DND-41 (cell line): Measurements from ENCODE around the gene MEGF8.
A peak's percentile ranks its signal among the peaks of the same experiment; 100 is the strongest.

Source experiments
- ATAC-seq: fragments of 200-7000 bp; cut with Tn5 transposase; 3 replicates; pipeline ENCODE4 v1.9.1; 2021; ENCODE audit warnings: low read depth; ENCODE audit not compliant: insufficient read depth
- DNase-seq: peaks from one replicate; pipeline ENCODE4 v3.0.0-alpha.2; 2020
- H2AFZ ChIP-seq: 2 replicates; pipeline ENCODE4 v1.6.0; 2012; ENCODE audit warnings: low read depth, low read length
- H3K27ac ChIP-seq: 2 replicates; pipeline ENCODE4 v1.5.1; 2012; ENCODE audit warnings: low read length, inconsistent platforms
- H3K27me3 ChIP-seq: fragments of 200-600 bp; sonication (generic); 2 replicates; pipeline ENCODE4 v1.6.0; 2012; ENCODE audit warnings: low read length, mild to moderate bottlenecking, inconsistent platforms; ENCODE audit not compliant: insufficient read depth, poor library complexity
- H3K36me3 ChIP-seq: 2 replicates; pipeline ENCODE4 v1.5.1; 2012; ENCODE audit warnings: low read length, inconsistent platforms; ENCODE audit not compliant: insufficient read depth
- H3K4me1 ChIP-seq: 2 replicates; pipeline ENCODE4 v1.5.1; 2012; ENCODE audit warnings: mild to moderate bottlenecking, low read length; ENCODE audit not compliant: insufficient read depth
- H3K4me2 ChIP-seq: 2 replicates; pipeline ENCODE4 v1.6.0; 2012; ENCODE audit warnings: mild to moderate bottlenecking, moderate library complexity, low read length, inconsistent platforms; ENCODE audit not compliant: insufficient read depth
- H3K4me3 ChIP-seq, 2 experiments: fragments of 200-600 bp in 1 of 2; shearing (Covaris generic) in 1 of 2; 2 replicates each; pipeline ENCODE4 v1.5.1; 2012 to 2016; ENCODE audit warnings: inconsistent platforms in 2 of 2, low read length in 2 of 2, mild to moderate bottlenecking in 2 of 2, low read depth in 1 of 2, moderate library complexity in 1 of 2
- H3K79me2 ChIP-seq: 2 replicates; pipeline ENCODE4 v1.6.0; 2012; ENCODE audit warnings: low read length, inconsistent platforms; ENCODE audit not compliant: insufficient read depth
- H3K9ac ChIP-seq: 2 replicates; pipeline ENCODE4 v1.6.0; 2012; ENCODE audit warnings: low read depth, mild to moderate bottlenecking, inconsistent platforms, low read length, moderate library complexity
- H3K9me3 ChIP-seq: 2 replicates; pipeline ENCODE4 v1.5.1; 2012; ENCODE audit warnings: low read length, moderate library complexity, mild to moderate bottlenecking, inconsistent platforms; ENCODE audit not compliant: insufficient read depth, severe bottlenecking
- H4K20me1 ChIP-seq: 2 replicates; pipeline ENCODE4 v1.6.0; 2012; ENCODE audit warnings: low read length; ENCODE audit not compliant: insufficient read depth
- EZH2 ChIP-seq: IDR thresholded peaks from 3 replicates; pipeline ENCODE4 v1.6.1; 2012; ENCODE audit warnings: borderline replicate concordance, low read depth, mild to moderate bottlenecking, moderate library complexity, low read length, inconsistent platforms; ENCODE audit not compliant: severe bottlenecking
- TF ChIP-seq, protein P1 (sequence below): IDR thresholded peaks from 2 replicates; pipeline ENCODE4 v1.5.1; 2012; ENCODE audit warnings: borderline replicate concordance, low read length, moderate library complexity, mild to moderate bottlenecking; ENCODE audit not compliant: poor library complexity, severe bottlenecking; ENCODE audit errors: extremely low read depth

MEGF8 gene

DNA sequence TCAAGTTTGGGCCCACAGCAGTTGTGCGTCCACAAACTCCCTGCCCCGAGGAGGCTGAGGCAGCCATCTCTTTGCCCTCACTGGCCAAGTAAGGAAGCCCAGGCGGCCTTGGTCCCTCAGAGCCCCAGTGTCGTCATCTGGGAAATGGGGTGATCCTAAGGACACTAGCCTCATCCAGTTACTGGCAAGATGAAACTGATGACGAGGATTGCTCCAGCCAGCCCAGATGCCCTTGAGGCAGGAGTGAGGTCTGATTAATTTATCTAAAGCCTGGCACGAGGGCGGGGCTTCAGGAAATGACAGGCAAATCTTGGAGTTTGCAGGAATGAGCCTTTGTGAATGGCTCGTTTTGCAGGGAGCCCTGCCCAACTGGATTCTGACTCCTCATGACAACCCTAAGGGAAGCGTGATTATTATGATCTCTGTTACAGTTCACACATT is 96.2 kb downstream of the MEGF8 start:
- Histone ChIP-seq H3K4me1 (peaks cover 24% of the 10 kb centered on the region), H3K36me3 (no peaks in the 10 kb centered on the region), H3K27me3 (no peaks in the 10 kb centered on the region), H2AFZ (no peak overlapping the region), H4K20me1 (peaks cover 14% of the 10 kb centered on the region), H3K4me2 (peak overlapping the region; percentile 72; the same call in 1 of the 2 replicates), H3K4me3 (no peak overlapping the region), H3K9me3 (no peaks in the 10 kb centered on the region), H3K79me2 (no peaks in the 10 kb centered on the region), H3K9ac (no peak overlapping the region), H3K27ac (no peak overlapping the region)
- no peak for DNase-seq
- no peak for ATAC-seq
- TF ChIP-seq, protein P1, sequence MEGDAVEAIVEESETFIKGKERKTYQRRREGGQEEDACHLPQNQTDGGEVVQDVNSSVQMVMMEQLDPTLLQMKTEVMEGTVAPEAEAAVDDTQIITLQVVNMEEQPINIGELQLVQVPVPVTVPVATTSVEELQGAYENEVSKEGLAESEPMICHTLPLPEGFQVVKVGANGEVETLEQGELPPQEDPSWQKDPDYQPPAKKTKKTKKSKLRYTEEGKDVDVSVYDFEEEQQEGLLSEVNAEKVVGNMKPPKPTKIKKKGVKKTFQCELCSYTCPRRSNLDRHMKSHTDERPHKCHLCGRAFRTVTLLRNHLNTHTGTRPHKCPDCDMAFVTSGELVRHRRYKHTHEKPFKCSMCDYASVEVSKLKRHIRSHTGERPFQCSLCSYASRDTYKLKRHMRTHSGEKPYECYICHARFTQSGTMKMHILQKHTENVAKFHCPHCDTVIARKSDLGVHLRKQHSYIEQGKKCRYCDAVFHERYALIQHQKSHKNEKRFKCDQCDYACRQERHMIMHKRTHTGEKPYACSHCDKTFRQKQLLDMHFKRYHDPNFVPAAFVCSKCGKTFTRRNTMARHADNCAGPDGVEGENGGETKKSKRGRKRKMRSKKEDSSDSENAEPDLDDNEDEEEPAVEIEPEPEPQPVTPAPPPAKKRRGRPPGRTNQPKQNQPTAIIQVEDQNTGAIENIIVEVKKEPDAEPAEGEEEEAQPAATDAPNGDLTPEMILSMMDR = no peak
- no peak for TF ChIP-seq EZH2

DNA sequence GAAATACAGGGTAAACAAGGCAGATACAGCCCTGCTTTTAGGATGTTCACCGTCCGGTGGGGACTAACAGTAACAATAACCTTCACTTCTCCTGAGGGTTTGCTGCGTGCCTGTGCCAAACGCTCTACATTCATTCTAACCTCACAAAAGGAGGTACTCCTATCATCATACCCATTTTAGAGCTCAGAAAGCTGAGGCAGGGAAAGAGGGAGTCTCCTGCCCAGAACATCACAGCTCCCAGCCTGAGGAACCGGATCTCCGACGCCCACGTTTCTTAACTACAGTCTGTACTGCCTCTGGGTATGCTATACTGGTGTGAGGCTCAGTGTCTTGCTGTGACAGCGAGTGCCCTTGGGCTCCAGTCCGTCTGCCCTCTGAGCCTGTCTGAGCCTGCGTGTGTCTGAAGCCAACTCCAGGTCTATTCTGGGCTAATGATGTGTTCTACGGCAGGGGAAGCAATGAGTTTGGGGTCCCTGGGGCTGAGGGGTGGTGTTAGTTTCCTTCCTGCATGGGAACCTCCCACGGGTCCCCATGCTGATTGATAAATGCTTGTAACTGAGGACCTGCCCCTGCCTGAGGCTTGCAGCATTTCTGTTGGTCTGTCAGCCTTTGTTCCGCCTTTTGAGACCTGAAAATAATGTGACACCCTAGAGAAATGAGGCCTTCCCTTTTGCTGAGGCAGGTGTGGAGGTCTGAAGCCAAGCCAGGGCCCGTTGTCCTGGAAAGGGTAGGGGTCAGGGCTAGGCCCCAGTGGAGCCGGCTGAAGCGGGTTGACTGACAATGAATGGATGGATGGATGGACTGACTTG is 96.9 kb downstream of the MEGF8 start:
- Histone ChIP-seq H3K79me2 (no peaks in the 10 kb centered on the region), H3K4me3 (peak overlapping the region; percentile 26 to 70; a peak in 3 of 4 replicates), H3K9me3 (no peaks in the 10 kb centered on the region), H3K9ac (peak overlapping the region; percentile 60), H3K36me3 (no peaks in the 10 kb centered on the region), H3K4me2 (peak overlapping the region; percentile 72), H4K20me1 (peaks cover 14% of the 10 kb centered on the region), H2AFZ (peak overlapping the region; percentile 63; the same call in 1 of the 2 replicates), H3K4me1 (peaks cover 24% of the 10 kb centered on the region), H3K27me3 (no peaks in the 10 kb centered on the region), H3K27ac (peak overlapping the region; percentile 61)
- TF ChIP-seq EZH2 = no peak
- TF ChIP-seq, protein P1 = no peak
- no peak for ATAC-seq
- no peak for DNase-seq

DNA sequence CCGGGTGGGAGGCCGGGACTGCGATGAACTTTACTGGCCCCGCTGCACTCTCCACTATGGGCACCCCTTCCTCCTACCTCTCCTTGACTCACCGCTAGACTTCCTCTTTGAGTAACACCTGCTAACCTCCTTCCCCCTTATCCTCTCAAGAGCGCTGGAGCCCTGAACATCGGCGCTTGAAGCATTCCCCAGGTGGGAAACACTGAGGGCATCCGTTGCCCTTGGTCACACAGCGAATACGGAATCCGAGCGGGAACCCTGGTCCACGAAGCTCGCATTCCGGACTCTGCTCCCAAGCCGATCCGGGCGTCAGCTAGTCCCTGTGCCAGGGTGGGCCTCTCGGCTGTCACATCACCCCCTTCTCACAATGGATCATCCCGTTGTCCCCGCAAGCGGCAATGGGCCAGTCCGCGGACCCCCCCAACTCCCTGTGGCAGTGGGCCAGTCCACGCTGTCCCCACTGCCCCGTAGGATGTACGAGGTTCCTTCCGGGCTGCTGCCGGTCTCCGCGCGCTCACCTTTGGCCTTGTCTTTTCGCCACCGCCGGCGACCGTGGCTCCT is 97.5 kb downstream of the MEGF8 start:
- peak overlapping the region; percentile 72 for H3K4me2 ChIP-seq
- no peaks in the 10 kb centered on the region for H3K36me3 ChIP-seq
- H2AFZ ChIP-seq = peak overlapping the region; percentile 63
- ATAC-seq = peak; percentile 25
- no peaks in the 10 kb centered on the region for H3K27me3 ChIP-seq
- peak overlapping the region; percentile 26 to 70; a peak in 3 of 4 replicates for H3K4me3 ChIP-seq
- no peak for DNase-seq
- no peak for TF ChIP-seq EZH2
- TF ChIP-seq, protein P1 = no peak
- no peaks in the 10 kb centered on the region for H3K9me3 ChIP-seq
- peak overlapping the region; percentile 61 for H3K27ac ChIP-seq
- no peaks in the 10 kb centered on the region for H3K79me2 ChIP-seq
- peak overlapping the region; percentile 60 for H3K9ac ChIP-seq
- H4K20me1 ChIP-seq = peaks cover 14% of the 10 kb centered on the region
- H3K4me1 ChIP-seq = peaks cover 24% of the 10 kb centered on the region
